Mucosa of stomach (tissue), 1 donor: Measurements from ENCODE around the gene ACTR1B.
"Not testable (repeated sequence)": the region's sequence is repeated elsewhere in the genome, so short reads cannot be mapped to it uniquely, and the experiment has no call there.

Experiments
- H3K27me3 ChIP-seq: one replicate; pipeline ENCODE4 v1.7.0; 2013; ENCODE audit warnings: mild to moderate bottlenecking, low read length; ENCODE audit not compliant: control insufficient read depth, insufficient read depth
- H3K36me3 ChIP-seq: one replicate; pipeline ENCODE4 v1.7.0; 2013; ENCODE audit warnings: low read length; ENCODE audit not compliant: control insufficient read depth, insufficient read depth
- H3K4me1 ChIP-seq: one replicate; pipeline ENCODE4 v1.7.0; 2013; ENCODE audit warnings: mild to moderate bottlenecking, low read length; ENCODE audit not compliant: control insufficient read depth, insufficient read depth
- H3K4me3 ChIP-seq: one replicate; pipeline ENCODE4 v1.7.0; 2013; ENCODE audit warnings: low read length
- H3K9ac ChIP-seq: one replicate; pipeline ENCODE4 v1.7.0; 2013; ENCODE audit warnings: mild to moderate bottlenecking, low read length, moderate library complexity
- H3K9me3 ChIP-seq: one replicate; pipeline ENCODE4 v1.7.0; 2013; ENCODE audit warnings: mild to moderate bottlenecking, low read length, moderate library complexity; ENCODE audit not compliant: control insufficient read depth
- donor health status: Pancreatic carcinoma.

Gene ACTR1B

GRCh38 chr2:97618939-97619827 is 44.7 kb downstream of the ACTR1B start:
- not testable (repeated sequence) for H3K4me1 ChIP-seq, H3K9ac ChIP-seq, H3K9me3 ChIP-seq, H3K27me3 ChIP-seq, H3K36me3 ChIP-seq, H3K4me3 ChIP-seq

DNA sequence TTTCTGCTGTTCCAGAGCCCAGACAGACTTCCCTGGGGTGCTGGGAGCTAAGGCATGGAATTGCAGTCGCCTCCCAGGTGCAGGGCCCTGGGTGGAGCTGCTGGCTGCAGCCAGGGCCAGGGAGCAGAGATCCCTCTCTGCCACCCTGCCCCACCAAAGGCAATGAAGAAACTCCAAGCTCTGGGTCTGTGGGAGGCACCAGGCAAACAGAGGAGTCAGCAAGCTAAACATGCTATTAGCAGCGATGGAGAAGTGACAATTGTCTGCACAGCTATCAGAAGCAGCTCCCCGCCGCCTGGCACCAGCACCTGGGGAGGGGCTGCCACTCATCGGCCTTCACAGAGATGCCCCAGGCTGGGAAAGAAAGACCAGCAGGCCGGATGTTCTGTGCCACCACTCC is 45.9 kb downstream of the ACTR1B start:
- Histone ChIP-seq H3K4me3 (no peak overlapping the region), H3K9ac (no peak overlapping the region), H3K9me3 (no peaks in the 10 kb centered on the region), H3K36me3 (no peaks in the 10 kb centered on the region), H3K27me3 (no peaks in the 10 kb centered on the region), H3K4me1 (no peaks in the 10 kb centered on the region)

DNA sequence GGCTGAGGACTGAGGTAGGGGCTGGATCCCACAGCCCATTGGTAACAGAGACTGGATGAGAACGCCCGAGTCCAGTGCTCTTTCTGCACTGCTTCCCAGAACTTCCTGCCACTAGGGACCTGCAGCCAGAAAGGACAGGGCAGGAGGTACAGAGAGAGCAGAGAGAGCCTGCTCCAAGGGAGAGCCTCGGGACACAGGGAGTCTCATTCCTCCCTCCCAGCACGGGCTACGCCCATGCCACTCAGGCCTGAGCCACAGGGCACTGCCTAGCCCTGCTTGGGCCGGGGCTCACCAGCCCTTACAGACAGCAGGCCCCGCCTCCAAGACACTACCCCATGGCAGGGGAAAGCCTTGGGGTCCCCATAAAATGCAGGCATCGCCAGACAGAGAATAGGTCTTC is 48.1 kb downstream of the ACTR1B start:
- H3K27me3 ChIP-seq, H3K9ac ChIP-seq, H3K36me3 ChIP-seq, H3K4me1 ChIP-seq, H3K9me3 ChIP-seq, H3K4me3 ChIP-seq: not testable (repeated sequence)

- H3K4me3 ChIP-seq, H3K9ac ChIP-seq, H3K36me3 ChIP-seq, H3K4me1 ChIP-seq, H3K27me3 ChIP-seq, H3K9me3 ChIP-seq: not testable (repeated sequence)
Observed at GRCh38 chr2:97611895-97612294, 51.9 kb downstream of the ACTR1B start.

GRCh38 chr2:97608745-97609144 is 55.1 kb downstream of the ACTR1B start:
- H3K27me3 ChIP-seq, H3K9ac ChIP-seq, H3K4me3 ChIP-seq, H3K4me1 ChIP-seq, H3K36me3 ChIP-seq, H3K9me3 ChIP-seq: not testable (repeated sequence)
